Neural progenitor cell (in vitro differentiated cells): ENCODE data around the gene DTNB. TPM values are rescaled to one million over a fixed set of nuclear protein-coding genes. Genes with fewer than 3 reads are reported as not detected.
"Not testable (repeated sequence)": the region's sequence is repeated elsewhere in the genome, so short reads cannot be mapped to it uniquely, and the experiment has no call there.

Experiments used
- DNase-seq: peaks from one replicate; pipeline ENCODE4 v3.0.0-alpha.2; 2016; ENCODE audit warnings: low spot score
- H2AFZ ChIP-seq: fragments of 200-600 bp; sonication (generic); replicated peaks from 2 replicates; pipeline ENCODE4 v1.6.1; 2016; ENCODE audit warnings: antibody characterized with exemption
- H3F3A ChIP-seq: fragments of 200-600 bp; sonication (generic); 2 replicates; pipeline ENCODE4 v1.6.1; 2016; ENCODE audit warnings: antibody characterized with exemption, low read depth
- H3K27ac ChIP-seq: fragments of 200-600 bp; sonication (generic); 2 replicates; pipeline ENCODE4 v1.5.1; 2016; ENCODE audit warnings: mild to moderate bottlenecking
- H3K27me3 ChIP-seq: fragments of 200-600 bp; sonication (generic); 2 replicates; pipeline ENCODE4 v1.6.1; 2016; ENCODE audit warnings: mild to moderate bottlenecking, moderate library complexity
- H3K36me3 ChIP-seq: fragments of 200-600 bp; sonication (generic); 2 replicates; pipeline ENCODE4 v1.5.1; 2016
- H3K4me1 ChIP-seq: fragments of 200-600 bp; sonication (generic); 2 replicates; pipeline ENCODE4 v1.6.1; 2016; ENCODE audit warnings: mixed run types
- H3K4me2 ChIP-seq: fragments of 200-600 bp; sonication (generic); 2 replicates; pipeline ENCODE4 v1.6.1; 2016
- H3K4me3 ChIP-seq: fragments of 200-600 bp; sonication (generic); 2 replicates; pipeline ENCODE4 v1.5.1; 2016
- H3K79me2 ChIP-seq: fragments of 200-600 bp; sonication (generic); 2 replicates; pipeline ENCODE4 v1.6.1; 2016; ENCODE audit warnings: low read depth
- H3K9ac ChIP-seq: fragments of 200-600 bp; sonication (generic); 2 replicates; pipeline ENCODE4 v1.6.1; 2016
- H3K9me3 ChIP-seq: fragments of 200-600 bp; sonication (generic); 2 replicates; pipeline ENCODE4 v1.5.1; 2016; ENCODE audit warnings: low read depth
- H4K20me1 ChIP-seq: fragments of 200-600 bp; sonication (generic); 2 replicates; pipeline ENCODE4 v1.6.1; 2016; ENCODE audit warnings: low read depth
- H3K27ac Mint-ChIP-seq: 3 replicates; pipeline ENCODE4 v1.8.0; 2021; ENCODE audit warnings: mixed read lengths
- H3K27me3 Mint-ChIP-seq: 2 replicates; pipeline ENCODE4 v1.8.0; 2022; ENCODE audit warnings: low read depth, mild to moderate bottlenecking, inconsistent platforms, moderate library complexity, mixed read lengths; ENCODE audit not compliant: insufficient read depth
- H3K36me3 Mint-ChIP-seq: 3 replicates; pipeline ENCODE4 v1.8.0; 2021; ENCODE audit warnings: mixed read lengths
- H3K4me1 Mint-ChIP-seq: 3 replicates; pipeline ENCODE4 v1.8.0; 2021; ENCODE audit warnings: mixed read lengths
- H3K4me3 Mint-ChIP-seq: 3 replicates; pipeline ENCODE4 v1.8.0; 2021; ENCODE audit warnings: mild to moderate bottlenecking, moderate library complexity, mixed read lengths
- H3K9me3 Mint-ChIP-seq: 3 replicates; pipeline ENCODE4 v1.8.0; 2020; ENCODE audit warnings: mixed read lengths
- CTCF ChIP-seq: fragments of 200-600 bp; sonication (generic); IDR thresholded peaks from 2 replicates; pipeline ENCODE4 v1.5.1; 2017; ENCODE audit warnings: antibody characterized with exemption, mild to moderate bottlenecking
- EZH2 ChIP-seq: fragments of 200-600 bp; sonication (generic); IDR thresholded peaks from 2 replicates; pipeline ENCODE4 v1.6.1; 2017; ENCODE audit warnings: antibody characterized with exemption, mild to moderate bottlenecking, moderate library complexity
- EZH2phosphoT487 ChIP-seq: fragments of 200-600 bp; sonication (generic); IDR thresholded peaks from 2 replicates; pipeline ENCODE4 v1.6.1; 2017; ENCODE audit warnings: antibody characterized with exemption
- total RNA-seq: library from RNA; depleted of rRNA; stranded (reverse); fragments of >200 nt; gene quantifications from 2 replicates; pipeline ENCODE4 v1.2.3, GENCODE V29; 2015; ENCODE audit warnings: low replicate concordance

The DTNB gene
- total RNA-seq, 1 donor from 2014 or later = 27.1 TPM

GRCh38 chr2:25416674-25417073 lies 256.7 kb downstream of the DTNB start:
- Histone ChIP-seq H3K27ac (no peak overlapping the region), H3F3A (no peaks in the 10 kb centered on the region), H3K4me3 (no peak overlapping the region), H3K79me2 (no peaks in the 10 kb centered on the region), H4K20me1 (no peaks in the 10 kb centered on the region), H3K9me3 (no peaks in the 10 kb centered on the region), H2AFZ (no peak overlapping the region), H3K4me2 (no peak overlapping the region), H3K4me1 (no peaks in the 10 kb centered on the region), H3K9ac (no peak overlapping the region), H3K36me3 (no peaks in the 10 kb centered on the region), H3K27me3 (no peaks in the 10 kb centered on the region)
- no peak for TF ChIP-seq EZH2
- no peak for TF ChIP-seq EZH2phosphoT487
- no peak for TF ChIP-seq CTCF
- no peak for DNase-seq
- Mint-ChIP-seq H3K4me1 (no peaks in the 10 kb centered on the region), H3K27ac (no peak overlapping the region), H3K36me3 (peaks cover 16% of the 10 kb centered on the region), H3K9me3 (no peaks in the 10 kb centered on the region), H3K4me3 (no peak overlapping the region), H3K27me3 (peaks cover 2% of the 10 kb centered on the region)

- H3K27ac Mint-ChIP-seq = no peak overlapping the region
- H3K9me3 Mint-ChIP-seq = no peaks in the 10 kb centered on the region
- Histone ChIP-seq H3K36me3 (no peaks in the 10 kb centered on the region), H3K27me3 (no peaks in the 10 kb centered on the region), H3F3A (no peaks in the 10 kb centered on the region), H3K9me3 (no peaks in the 10 kb centered on the region), H2AFZ (no peak overlapping the region), H3K4me2 (no peak overlapping the region), H3K4me1 (no peaks in the 10 kb centered on the region), H3K9ac (no peak overlapping the region), H3K27ac (no peak overlapping the region), H3K79me2 (no peaks in the 10 kb centered on the region), H4K20me1 (no peaks in the 10 kb centered on the region), H3K4me3 (no peak overlapping the region)
- peaks cover 12% of the 10 kb centered on the region for H3K36me3 Mint-ChIP-seq
- TF ChIP-seq EZH2 (no peak), CTCF (no peak), EZH2phosphoT487 (no peak)
- DNase-seq = no peak
- no peak overlapping the region for H3K4me3 Mint-ChIP-seq
- H3K27me3 Mint-ChIP-seq = peaks cover 2% of the 10 kb centered on the region
- no peaks in the 10 kb centered on the region for H3K4me1 Mint-ChIP-seq
Measured at GRCh38 chr2:25414781-25415180, 258.6 kb downstream of the DTNB start.

DNA sequence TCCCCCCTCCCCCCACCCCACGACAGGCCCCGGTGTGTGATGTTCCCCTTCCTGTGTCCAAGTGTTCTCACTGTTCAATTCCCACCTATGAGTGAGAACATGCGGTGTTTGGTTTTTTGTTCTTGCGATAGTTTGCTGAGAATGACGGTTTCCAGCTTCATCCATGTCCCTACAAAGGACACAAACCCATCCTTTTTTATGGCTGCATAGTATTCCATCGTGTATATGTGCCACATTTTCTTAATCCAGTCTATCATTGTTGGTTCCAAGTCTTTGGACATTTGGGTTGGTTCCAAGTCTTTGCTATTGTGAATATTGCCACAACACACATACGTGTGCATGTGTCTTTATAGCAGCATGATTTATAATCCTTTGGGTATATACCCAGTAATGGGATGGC lies 260.0 kb downstream of the DTNB start:
- not testable (repeated sequence) for H3K4me1 ChIP-seq, H4K20me1 ChIP-seq, H3K4me3 Mint-ChIP-seq, H3K27me3 Mint-ChIP-seq, H3K4me2 ChIP-seq, H3K9me3 ChIP-seq, H3K27ac Mint-ChIP-seq, H3K9me3 Mint-ChIP-seq, H3K27ac ChIP-seq, H2AFZ ChIP-seq, DNase-seq, H3K9ac ChIP-seq, H3K4me3 ChIP-seq, H3F3A ChIP-seq, H3K36me3 ChIP-seq, H3K27me3 ChIP-seq, H3K79me2 ChIP-seq, H3K4me1 Mint-ChIP-seq
- H3K36me3 Mint-ChIP-seq = peaks cover 12% of the 10 kb centered on the region

DNA sequence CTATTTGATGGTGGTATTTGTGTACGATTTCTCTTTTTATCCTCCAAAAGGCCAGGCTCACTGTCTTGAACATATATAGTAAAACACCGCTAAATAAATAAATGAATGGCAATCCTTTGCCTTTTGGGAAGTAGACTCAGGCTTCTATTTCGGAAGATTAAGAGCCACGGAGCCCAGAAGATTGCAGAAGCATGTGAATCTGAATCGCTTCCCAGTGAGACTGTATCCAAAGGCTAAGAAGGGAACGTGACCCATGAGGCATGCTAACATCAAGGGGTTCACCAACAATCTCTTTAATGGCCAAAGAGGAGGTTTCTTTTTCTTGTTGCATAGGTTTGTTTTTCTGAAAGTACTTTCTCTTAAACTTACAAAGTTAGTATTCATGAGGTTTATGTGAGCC lies 261.6 kb downstream of the DTNB start:
- Mint-ChIP-seq H3K4me1 (no peaks in the 10 kb centered on the region), H3K4me3 (no peak overlapping the region), H3K9me3 (no peaks in the 10 kb centered on the region), H3K27ac (no peak overlapping the region), H3K27me3 (peaks cover 2% of the 10 kb centered on the region), H3K36me3 (peaks cover 3% of the 10 kb centered on the region)
- Histone ChIP-seq H3K9me3 (no peaks in the 10 kb centered on the region), H3K79me2 (no peaks in the 10 kb centered on the region), H2AFZ (no peak overlapping the region), H4K20me1 (no peaks in the 10 kb centered on the region), H3K27ac (no peak overlapping the region), H3K36me3 (no peaks in the 10 kb centered on the region), H3F3A (no peaks in the 10 kb centered on the region), H3K4me2 (no peak overlapping the region), H3K9ac (no peak overlapping the region), H3K27me3 (no peaks in the 10 kb centered on the region), H3K4me1 (no peaks in the 10 kb centered on the region), H3K4me3 (no peak overlapping the region)
- no peak for TF ChIP-seq CTCF
- no peak for TF ChIP-seq EZH2
- TF ChIP-seq EZH2phosphoT487 = no peak
- DNase-seq = no peak
